GM12878 (cell line): ENCODE results near the gene PRDM15. TPM values are rescaled to one million over a fixed set of nuclear protein-coding genes. Genes with fewer than 3 reads are reported as not detected.

Experiments used
- ATAC-seq: fragments of 200-7000 bp; cut with Tn5 transposase; 3 replicates; pipeline ENCODE4 v1.9.1; 2020; ENCODE audit warnings: mild to moderate bottlenecking, moderate library complexity
- BruUV-seq: library from RNA; stranded (reverse); fragments of 400-500 nt; replicated peaks from 2 replicates; lab custom pipeline; 2021; lab: Mats Ljungman, UMichigan
- CTCF ChIA-PET: fragments of 300-600 bp; sonication (Branson Sonifier 250); formaldehyde crosslinking; extraction: SDS; loops from one replicate; lab custom pipeline; 2021; ENCODE audit warnings: inconsistent platforms; lab: Yijun Ruan, JAX
- POLR2A ChIA-PET: fragments of 350-600 bp; formaldehyde crosslinking; extraction: SDS; loops from one replicate; lab custom pipeline; 2021; ENCODE audit warnings: inconsistent platforms; lab: Charles Lee
- RAD21 ChIA-PET: fragments of 300-600 bp; sonication (Branson Sonifier 250); formaldehyde crosslinking; loops from one replicate; lab custom pipeline; 2023; ENCODE audit warnings: antibody characterized with exemption; ENCODE audit not compliant: unreplicated experiment; lab: Charles Lee
- SMC1A ChIA-PET: fragments of 300-600 bp; sonication (Branson Sonifier 250); formaldehyde crosslinking; loops from one replicate; lab custom pipeline; 2023; ENCODE audit not compliant: unreplicated experiment, uncharacterized antibody; lab: Charles Lee
- DNase-seq: peaks from one replicate; pipeline ENCODE4 v3.0.0-alpha.2; 2011; ENCODE audit warnings: low read depth, low spot score
- FAIRE-seq: peaks from 3 replicates; lab custom pipeline; 2011; peaks lifted over from hg19 to GRCh38; lab: Jason Lieb, UNC
- H2AFZ ChIP-seq: 2 replicates; pipeline ENCODE4 v1.6.0; 2011; ENCODE audit warnings: low read depth, low read length, control low read depth; ENCODE audit not compliant: control insufficient read depth
- H3K27ac ChIP-seq: 2 replicates; pipeline ENCODE4 v1.5.1; 2011; ENCODE audit warnings: control low read depth; ENCODE audit not compliant: control insufficient read depth, insufficient read depth
- H3K27me3 ChIP-seq, 2 experiments: replicated peaks in 1 of 2; 2 replicates each; pipeline versions ENCODE4 v1.6.0 to v1.6.1; 2011; ENCODE audit warnings: low read length in 1 of 2; ENCODE audit not compliant: control insufficient read depth in 2 of 2, insufficient read depth in 2 of 2
- H3K36me3 ChIP-seq, 2 experiments: 2 replicates each; pipeline ENCODE4 v1.5.1; 2011; ENCODE audit warnings: low read length in 1 of 2; ENCODE audit not compliant: control insufficient read depth in 2 of 2, insufficient read depth in 2 of 2
- H3K4me1 ChIP-seq: 2 replicates; pipeline ENCODE4 v1.6.1; 2011; ENCODE audit warnings: mild to moderate bottlenecking, low read length, moderate library complexity, mixed read lengths; ENCODE audit not compliant: control insufficient read depth, insufficient read depth
- H3K4me2 ChIP-seq: 2 replicates; pipeline ENCODE4 v1.6.0; 2011; ENCODE audit warnings: control low read depth; ENCODE audit not compliant: control insufficient read depth, insufficient read depth
- H3K4me3 ChIP-seq: fragments of 200-600 bp; sonication (generic); 2 replicates; pipeline ENCODE4 v1.5.1; 2016
- H3K79me2 ChIP-seq: 2 replicates; pipeline ENCODE4 v1.6.0; 2011; ENCODE audit warnings: low read length; ENCODE audit not compliant: control insufficient read depth, insufficient read depth
- H3K9ac ChIP-seq: 2 replicates; pipeline ENCODE4 v1.8.0; 2011; ENCODE audit warnings: low read length, control low read depth, mixed read lengths; ENCODE audit not compliant: control insufficient read depth, insufficient read depth
- H3K9me3 ChIP-seq: replicated peaks from 3 replicates; pipeline ENCODE4 v1.5.1; 2011; ENCODE audit warnings: mild to moderate bottlenecking, low read length; ENCODE audit not compliant: control insufficient read depth, insufficient read depth
- H4K20me1 ChIP-seq: 2 replicates; pipeline ENCODE4 v1.6.0; 2011; ENCODE audit not compliant: control insufficient read depth, insufficient read depth
- E4F1 ChIP-seq: fragments of 450-650 bp; IDR thresholded peaks from 2 replicates; pipeline ENCODE4 v1.6.1; 2018; ENCODE audit warnings: borderline replicate concordance, mild to moderate bottlenecking; ENCODE audit not compliant: partially characterized antibody
- GABPA ChIP-seq: IDR thresholded peaks from 2 replicates; pipeline ENCODE4 v1.6.1; 2014; ENCODE audit warnings: antibody characterized with exemption, low read depth, mild to moderate bottlenecking, inconsistent platforms
- IRF4 ChIP-seq: IDR thresholded peaks from 2 replicates; pipeline ENCODE4 v1.6.1; 2011; ENCODE audit warnings: low read depth, low read length
- POLR2A ChIP-seq: IDR thresholded peaks from 2 replicates; pipeline ENCODE4 v1.6.1; 2011; ENCODE audit warnings: low read depth, mild to moderate bottlenecking, low read length
- RAD21 ChIP-seq: IDR thresholded peaks from 2 replicates; pipeline ENCODE4 v1.6.1; 2011; ENCODE audit warnings: mild to moderate bottlenecking, low read depth, low read length, moderate library complexity; ENCODE audit not compliant: insufficient read depth
- RFX5 ChIP-seq: IDR thresholded peaks from 2 replicates; pipeline ENCODE4 v1.6.1; 2011; ENCODE audit warnings: low read depth, low read length, improper control_type of control experiment
- ZNF217 ChIP-seq: fragments of 450-650 bp; IDR thresholded peaks from 2 replicates; pipeline ENCODE4 v1.6.1; 2017; ENCODE audit warnings: antibody characterized with exemption, mild to moderate bottlenecking
- WGBS: methylation state at CpG from one replicate; pipeline ENCODE4 v1.1.6; 2016; ENCODE audit warnings: low lambda C conversion rate; ENCODE audit not compliant: insufficient replicate concordance, insufficient coverage; ENCODE audit errors: missing lambda C conversion rate; 5-methylcytosine and 5-hydroxymethylcytosine counted together
- in situ Hi-C: fragments of 300-500 bp; cut with MboI; formaldehyde crosslinking; loops from 9 replicates; pipeline ENCODE4 v1.14.3; 2018; ENCODE audit warnings: mixed read lengths
- intact Hi-C: fragments of 100-400 bp; cut with micrococcal nuclease; formaldehyde crosslinking; loops from one replicate; pipeline ENCODE4 v1.14.2; 2022; ENCODE audit not compliant: unreplicated experiment
- polyA plus RNA-seq, 11 experiments: library from polyadenylated mRNA; depleted of rRNA in 4 of 11; unstranded in 6 of 11; stranded (reverse) in 5 of 11; fragments of >200 nt; fragmentation: Nextera tagmentation in 4 of 11; fragmentation: Illumina TruSeq in 1 of 11; extraction: Ambion mirVana in 4 of 11; extraction: Trizol in 1 of 11; gene quantifications; 1 replicate in 1 of 11; 2 replicates in 10 of 11; pipeline versions ENCODE4 v1.2.1 to v1.2.3, GENCODE V29; 2011 to 2016; ENCODE audit warnings: inconsistent platforms in 2 of 11, missing spikeins in 2 of 11, low read depth in 1 of 11
- total RNA-seq, 4 experiments: library from RNA; depleted of rRNA in 3 of 4; stranded (reverse); fragments of >200 nt in 3 of 4; fragmentation: Illumina TruSeq in 1 of 4; extraction: Trizol in 1 of 4; gene quantifications; 2 replicates each; pipeline versions ENCODE4 v1.2.1 to v1.2.3, GENCODE V29; 2013 to 2021

The PRDM15 gene
- total and polyA plus RNA-seq, 10 of the 15 experiments (the other 5 are each of a cell fraction or from before 2014, with no cell fraction given), result 2.2 to 16.0 (median 8.6) TPM

DNA sequence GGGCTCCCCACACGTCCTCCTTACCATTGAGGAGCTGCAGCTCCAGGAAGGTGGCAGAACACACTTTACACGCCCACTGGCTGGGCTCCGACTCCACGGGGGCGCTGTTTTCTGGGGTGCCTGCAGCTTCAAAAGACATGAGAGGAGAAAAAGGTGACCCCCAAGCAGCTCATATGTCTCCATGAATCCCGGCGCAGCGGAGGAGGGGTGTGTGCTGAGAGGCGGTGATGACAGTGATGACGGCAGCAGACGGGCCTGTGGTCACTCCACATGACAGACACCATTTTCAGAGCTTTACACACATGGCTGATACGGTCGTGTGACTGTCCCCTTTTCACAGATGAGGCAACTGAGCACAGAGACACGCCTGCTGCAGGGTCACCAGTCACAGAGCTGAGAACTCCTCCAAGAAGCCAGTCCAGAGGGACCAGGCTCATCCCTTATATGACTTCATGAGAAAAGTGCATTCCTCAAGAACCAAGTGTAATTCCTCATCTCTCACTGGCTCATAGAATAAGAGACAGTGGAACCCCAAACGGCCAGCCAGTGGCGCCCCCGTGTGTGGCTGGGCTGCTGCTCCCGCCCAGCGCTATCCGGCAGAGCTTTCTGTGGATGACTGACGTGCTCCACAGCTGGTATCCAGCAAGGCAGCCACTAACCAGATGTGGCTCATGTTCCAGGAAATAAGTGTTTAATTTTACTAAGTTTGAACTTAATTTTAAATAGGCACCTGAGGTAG, 31.9 kb downstream of the PRDM15 start:
- H3K9ac ChIP-seq, result no peak overlapping the region
- FAIRE-seq, result no peak
- ATAC-seq, result no peak
- BruUV-seq, result no TSS peak
- H3K27ac ChIP-seq, result no peak overlapping the region
- no peak overlapping the region for H2AFZ ChIP-seq
- H3K27me3 ChIP-seq, result no peaks in the 10 kb centered on the region
- RAD21 ChIA-PET, result no interaction called here
- H3K79me2 ChIP-seq, result no peaks in the 10 kb centered on the region
- WGBS, result 90% methylated on average over 21 of the region's 21 CpGs
- CTCF ChIA-PET, result interaction anchor here (0.8 kb wide), 1 partner anchor 14 kb away, joined by 3 read pairs; no protein-coding TSS in a partner anchor
- H4K20me1 ChIP-seq, result no peaks in the 10 kb centered on the region
- DNase-seq, result no peak
- SMC1A ChIA-PET, result interaction anchor here (0.6 to 0.8 kb wide), 2 partner anchors 9 to 16 kb away, joined by 3 to 5 read pairs; no protein-coding TSS in a partner anchor
- no peaks in the 10 kb centered on the region for H3K9me3 ChIP-seq
- TF ChIP-seq POLR2A, result no peak
- TF ChIP-seq RAD21, result no peak
- TF ChIP-seq IRF4, result no peak
- no peak for TF ChIP-seq E4F1
- TF ChIP-seq GABPA, result no peak
- TF ChIP-seq ZNF217, result no peak
- no peak for TF ChIP-seq RFX5
- POLR2A ChIA-PET, result no interaction called here
- intact Hi-C loops (no loop called here), in situ Hi-C loops (no loop called here)
- no peak overlapping the region for H3K4me3 ChIP-seq
- H3K4me1 ChIP-seq, result peaks cover 4% of the 10 kb centered on the region
- H3K4me2 ChIP-seq, result no peak overlapping the region
- H3K36me3 ChIP-seq, result peaks cover 12 to 34% of the 10 kb centered on the region in 2 experiments
